GM12878 (cell line): Measurements from ENCODE around the gene CAMK1.

ENCODE experiments used
- CTCF ChIP-seq, 3 experiments: IDR thresholded peaks in 2 of 3; conservative IDR thresholded peaks in 1 of 3; 2 replicates each; pipeline ENCODE4 v1.5.1; 2011; ENCODE audit warnings: low read depth in 3 of 3, low read length in 3 of 3, mild to moderate bottlenecking in 3 of 3, control low read depth in 2 of 3, moderate library complexity in 2 of 3, inconsistent platforms in 1 of 3, mixed read lengths in 1 of 3; ENCODE audit not compliant: control insufficient read depth in 2 of 3, insufficient read depth in 1 of 3; ENCODE audit errors: extremely low read depth in 1 of 3
- EZH2 ChIP-seq: IDR thresholded peaks from 2 replicates; pipeline ENCODE4 v1.6.1; 2012; ENCODE audit warnings: low read depth, mild to moderate bottlenecking, control low read depth, inconsistent platforms, low read length, borderline replicate concordance; ENCODE audit not compliant: control insufficient read depth
- FOS ChIP-seq: IDR thresholded peaks from 3 replicates; pipeline ENCODE4 v1.6.1; 2011; ENCODE audit warnings: borderline replicate concordance; ENCODE audit not compliant: insufficient read length; ENCODE audit errors: extremely low read depth
- HCFC1 ChIP-seq: fragments of 150-350 bp; IDR thresholded peaks from 2 replicates; pipeline ENCODE4 v1.6.1; 2014; ENCODE audit warnings: low read length
- IRF4 ChIP-seq: IDR thresholded peaks from 2 replicates; pipeline ENCODE4 v1.6.1; 2011; ENCODE audit warnings: low read depth, low read length
- MXI1 ChIP-seq: fragments of 150-350 bp; IDR thresholded peaks from 2 replicates; pipeline ENCODE4 v1.6.1; 2011; ENCODE audit warnings: low read depth, mild to moderate bottlenecking, inconsistent platforms, low read length, improper control_type of control experiment
- POLR2A ChIP-seq: IDR thresholded peaks from 2 replicates; pipeline ENCODE4 v1.6.1; 2011; ENCODE audit warnings: low read depth, mild to moderate bottlenecking, low read length
- POLR2AphosphoS5 ChIP-seq: IDR thresholded peaks from 2 replicates; pipeline ENCODE4 v1.6.1; 2011; ENCODE audit warnings: mild to moderate bottlenecking, low read length, inconsistent platforms
- RAD51 ChIP-seq: fragments of 450-650 bp; IDR thresholded peaks from 2 replicates; pipeline ENCODE4 v1.6.1; 2016; ENCODE audit warnings: moderate library complexity, mild to moderate bottlenecking, inconsistent platforms
- SMAD1 ChIP-seq: fragments of 450-650 bp; IDR thresholded peaks from 2 replicates; pipeline ENCODE4 v1.6.1; 2018; ENCODE audit warnings: mild to moderate bottlenecking, low read depth; ENCODE audit not compliant: partially characterized antibody
- SUZ12 ChIP-seq: fragments of 200-600 bp; sonication (generic); IDR thresholded peaks from one replicate; pipeline ENCODE4 v1.6.1; 2018; ENCODE audit warnings: antibody characterized with exemption, mild to moderate bottlenecking; ENCODE audit not compliant: unreplicated experiment
- TCF3 ChIP-seq: IDR thresholded peaks from 2 replicates; pipeline ENCODE4 v1.6.1; 2012; ENCODE audit warnings: low read depth, mild to moderate bottlenecking, low read length, borderline replicate concordance; ENCODE audit not compliant: insufficient read depth
- TCF7 ChIP-seq: IDR thresholded peaks from 2 replicates; pipeline ENCODE4 v1.6.1; 2014; ENCODE audit warnings: antibody characterized with exemption, borderline replicate concordance
- ZNF384 ChIP-seq: IDR thresholded peaks from 2 replicates; pipeline ENCODE4 v1.6.1; 2012; ENCODE audit warnings: low read depth, mild to moderate bottlenecking, low read length, improper control_type of control experiment, borderline replicate concordance

DNA sequence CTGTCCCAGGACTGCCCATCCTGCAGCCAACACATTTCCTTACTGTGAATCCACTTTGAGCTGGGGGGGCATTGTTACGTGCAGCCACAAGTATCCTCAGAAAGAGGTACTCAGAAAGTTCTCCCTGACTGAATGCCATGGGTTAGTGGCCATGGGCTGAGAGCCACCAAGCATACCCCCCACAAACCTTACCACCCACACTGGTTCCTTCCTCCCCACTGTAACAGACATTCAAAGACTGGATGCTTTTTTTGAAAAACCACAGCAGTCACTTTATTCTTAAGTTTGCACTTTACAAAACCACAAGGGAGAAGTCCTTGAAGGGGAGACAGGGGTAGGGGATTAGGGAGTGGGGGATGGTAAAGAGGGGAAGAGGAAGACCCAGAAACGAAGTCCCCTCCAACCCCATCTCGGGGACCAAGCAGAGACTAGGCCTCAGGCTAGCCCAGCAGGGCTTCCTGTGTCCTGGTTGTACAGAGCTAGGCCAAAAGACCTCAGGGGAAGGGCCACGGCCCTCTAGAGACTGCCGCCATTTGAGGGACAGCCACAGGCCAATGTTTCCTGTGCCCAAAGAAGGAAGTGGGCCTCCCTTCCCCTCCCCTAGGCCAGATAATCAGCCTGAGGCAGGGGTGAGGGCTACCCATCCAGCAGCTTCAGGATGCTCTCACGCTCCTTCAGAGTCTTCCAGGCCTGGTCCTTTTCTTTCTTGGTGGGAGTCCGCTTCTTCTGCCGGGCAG is 10.1 kb upstream of the CAMK1 start:
- no peak for TF ChIP-seq CTCF (IDR thresholded peaks at IDR 0.05 in 2 of 3, conservative IDR thresholded peaks at IDR 0.05 in 1 of 3; ENCODE audit: control insufficient read depth in 2 of 3, extremely low read depth in 1 of 3, insufficient read depth in 1 of 3, low read depth in 3 of 3, low read length in 3 of 3)
- TF ChIP-seq RAD51 = no peak
- TF ChIP-seq ZNF384 = peak; percentile 60; the same call in 1 of the 2 replicates
- no peak; the same call in 1 of the 2 replicates for TF ChIP-seq POLR2A
- TF ChIP-seq EZH2 = no peak
- 0 out of 2 replicates have a peak, but pooled peaks have one; percentile 39 for TF ChIP-seq TCF7
- TF ChIP-seq FOS = no peak
- TF ChIP-seq MXI1 = no peak
- no peak for TF ChIP-seq HCFC1
- TF ChIP-seq IRF4 = no peak
- no peak for TF ChIP-seq SMAD1
- no peak for TF ChIP-seq TCF3
- TF ChIP-seq POLR2AphosphoS5 = peak; percentile 6; the same call in 1 of the 2 replicates
- TF ChIP-seq SUZ12 = no peak
